ENCODE measurements around the gene PCDH17.

The PCDH17 gene

DNA sequence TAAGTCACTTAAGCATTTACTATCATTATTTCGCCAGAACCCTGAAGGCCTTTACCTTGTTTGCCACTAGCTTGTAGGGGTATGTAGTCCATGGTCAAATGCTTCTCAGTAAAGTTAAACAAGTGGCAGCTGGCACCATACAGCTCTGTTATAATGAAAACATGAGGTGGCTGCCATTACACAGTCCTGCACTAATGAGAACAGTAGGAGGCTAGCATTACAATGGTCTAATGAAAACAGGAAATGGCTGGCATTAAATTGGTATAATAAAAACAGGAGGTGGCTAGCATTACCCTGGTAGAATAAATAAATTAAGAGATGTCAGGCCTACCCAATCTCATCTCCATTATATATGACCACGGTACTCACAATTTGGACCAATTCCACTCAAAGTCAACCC lies 107.5 kb downstream of the PCDH17 start:
- H3K4me3 ChIP-seq (ENCODE audit: low read depth, low read length, poor library complexity, severe bottlenecking): no peak overlapping the region
- no peaks in the 10 kb centered on the region for H3K36me3 ChIP-seq (ENCODE audit: insufficient read depth, low read length)
- no peaks in the 10 kb centered on the region for H3K4me1 ChIP-seq (ENCODE audit: insufficient read depth, low read length, severe bottlenecking)
- H3K9me3 ChIP-seq (ENCODE audit: low read length): no peaks in the 10 kb centered on the region
- H3K9me2 ChIP-seq (ENCODE audit: low read depth, low read length): no peaks in the 10 kb centered on the region
- no peak overlapping the region for H3K27ac ChIP-seq (ENCODE audit: low read depth, low read length, poor library complexity, severe bottlenecking)
- no peak for TF ChIP-seq EZH2 (IDR thresholded peaks at IDR 0.05; ENCODE audit: borderline replicate concordance, low read length)
- no peak for TF ChIP-seq CTCF (IDR thresholded peaks at IDR 0.05; ENCODE audit: low read length)
- H3K4me2 ChIP-seq (ENCODE audit: low read length): no peak overlapping the region
- no peaks in the 10 kb centered on the region for H3K27me3 ChIP-seq (ENCODE audit: insufficient read depth, low read length)
- no peak overlapping the region for H2AFZ ChIP-seq (ENCODE audit: low read length)
- H4K20me1 ChIP-seq (ENCODE audit: insufficient read depth, low read length): no peaks in the 10 kb centered on the region
- no peaks in the 10 kb centered on the region for H3K79me2 ChIP-seq (ENCODE audit: insufficient read depth, low read length)
- H3K9ac ChIP-seq (ENCODE audit: low read length): no peak overlapping the region
- no peaks in the 10 kb centered on the region for H3F3A ChIP-seq (ENCODE audit: insufficient read depth, low read length)

DNA sequence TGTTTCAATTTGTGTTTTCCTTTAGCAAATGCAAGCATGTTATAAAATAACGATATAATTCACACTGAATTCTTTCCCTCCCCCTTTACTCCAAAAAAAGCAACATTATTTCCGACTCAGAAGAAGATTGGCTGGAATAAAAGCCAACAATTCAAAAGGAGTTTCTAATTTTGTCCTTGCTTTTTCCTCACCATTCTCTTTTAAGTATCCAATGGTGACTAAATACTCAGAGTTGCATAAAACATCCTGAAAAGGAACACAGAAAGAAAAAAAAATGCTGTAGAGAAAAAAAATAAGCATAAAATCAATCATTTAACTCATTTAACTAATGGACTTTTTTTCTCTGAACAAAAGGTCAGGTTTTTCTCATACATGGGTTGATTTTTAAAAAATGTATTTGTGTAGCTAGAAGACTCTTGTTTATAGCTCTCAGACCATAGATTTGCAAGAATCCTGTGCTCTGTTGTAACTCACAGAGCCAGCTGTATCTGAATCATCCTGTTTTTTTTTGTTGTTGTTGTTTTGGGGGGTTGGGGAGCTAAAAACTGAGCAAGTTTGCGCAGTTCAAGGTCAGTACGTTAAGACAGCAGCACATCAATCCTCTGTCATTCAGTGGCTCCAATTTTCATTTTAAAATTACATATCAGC lies 108.1 kb downstream of the PCDH17 start:
- Histone ChIP-seq H3K4me1 (ENCODE audit: insufficient read depth, low read length, severe bottlenecking) (no peaks in the 10 kb centered on the region), H3K9ac (ENCODE audit: low read length) (no peak overlapping the region), H3F3A (ENCODE audit: insufficient read depth, low read length) (no peaks in the 10 kb centered on the region), H2AFZ (ENCODE audit: low read length) (no peak overlapping the region), H4K20me1 (ENCODE audit: insufficient read depth, low read length) (no peaks in the 10 kb centered on the region), H3K27ac (ENCODE audit: low read depth, low read length, poor library complexity, severe bottlenecking) (no peak overlapping the region), H3K9me2 (ENCODE audit: low read depth, low read length) (no peaks in the 10 kb centered on the region), H3K9me3 (ENCODE audit: low read length) (no peaks in the 10 kb centered on the region), H3K36me3 (ENCODE audit: insufficient read depth, low read length) (no peaks in the 10 kb centered on the region), H3K27me3 (ENCODE audit: insufficient read depth, low read length) (no peaks in the 10 kb centered on the region), H3K4me3 (ENCODE audit: low read depth, low read length, poor library complexity, severe bottlenecking) (no peak overlapping the region), H3K4me2 (ENCODE audit: low read length) (no peak overlapping the region), H3K79me2 (ENCODE audit: insufficient read depth, low read length) (no peaks in the 10 kb centered on the region)
- no peak for TF ChIP-seq EZH2 (IDR thresholded peaks at IDR 0.05; ENCODE audit: borderline replicate concordance, low read length)
- no peak for TF ChIP-seq CTCF (IDR thresholded peaks at IDR 0.05; ENCODE audit: low read length)

GRCh38 chr13:57740719-57741118 lies 109.2 kb downstream of the PCDH17 start:
- no peak overlapping the region for H2AFZ ChIP-seq (ENCODE audit: low read length)
- H4K20me1 ChIP-seq (ENCODE audit: insufficient read depth, low read length): no peaks in the 10 kb centered on the region
- no peak overlapping the region for H3K9ac ChIP-seq (ENCODE audit: low read length)
- H3K27ac ChIP-seq (ENCODE audit: low read depth, low read length, poor library complexity, severe bottlenecking): no peak overlapping the region
- H3K9me2 ChIP-seq (ENCODE audit: low read depth, low read length): no peaks in the 10 kb centered on the region
- H3K4me3 ChIP-seq (ENCODE audit: low read depth, low read length, poor library complexity, severe bottlenecking): no peak overlapping the region
- no peaks in the 10 kb centered on the region for H3K79me2 ChIP-seq (ENCODE audit: insufficient read depth, low read length)
- H3K4me2 ChIP-seq (ENCODE audit: low read length): no peak overlapping the region
- H3K27me3 ChIP-seq (ENCODE audit: insufficient read depth, low read length): no peaks in the 10 kb centered on the region
- H3K9me3 ChIP-seq (ENCODE audit: low read length): no peaks in the 10 kb centered on the region
- no peaks in the 10 kb centered on the region for H3F3A ChIP-seq (ENCODE audit: insufficient read depth, low read length)
- TF ChIP-seq CTCF (IDR thresholded peaks at IDR 0.05; ENCODE audit: low read length) (no peak), EZH2 (IDR thresholded peaks at IDR 0.05; ENCODE audit: borderline replicate concordance, low read length) (no peak)
- H3K36me3 ChIP-seq (ENCODE audit: insufficient read depth, low read length): no peaks in the 10 kb centered on the region
- no peaks in the 10 kb centered on the region for H3K4me1 ChIP-seq (ENCODE audit: insufficient read depth, low read length, severe bottlenecking)

Measured in OCI-LY1 (cell line).